G401 (cell line): ENCODE measurements around the gene SLC25A25. TPM values are rescaled to one million over a fixed set of nuclear protein-coding genes. Genes with fewer than 3 reads are reported as not detected.

Experiments
- DNase-seq: peaks from one replicate; pipeline ENCODE4 v3.0.0-alpha.2; 2015; ENCODE audit warnings: low spot score
- in situ Hi-C: cut with HindIII; loops from 2 replicates; pipeline ENCODE4 v1.10.0; 2016; ENCODE audit warnings: low sequenced_read_pairs, mixed read lengths
- total RNA-seq: library from RNA; depleted of rRNA; stranded (reverse); fragments of >200 nt; shearing (Covaris generic); gene quantifications from 2 replicates; pipeline ENCODE4 v1.2.3, GENCODE V29; 2014; rRNA removed

SLC25A25 gene
- total RNA-seq, 1 experiment from 2014 or later = 29.0 TPM

DNA sequence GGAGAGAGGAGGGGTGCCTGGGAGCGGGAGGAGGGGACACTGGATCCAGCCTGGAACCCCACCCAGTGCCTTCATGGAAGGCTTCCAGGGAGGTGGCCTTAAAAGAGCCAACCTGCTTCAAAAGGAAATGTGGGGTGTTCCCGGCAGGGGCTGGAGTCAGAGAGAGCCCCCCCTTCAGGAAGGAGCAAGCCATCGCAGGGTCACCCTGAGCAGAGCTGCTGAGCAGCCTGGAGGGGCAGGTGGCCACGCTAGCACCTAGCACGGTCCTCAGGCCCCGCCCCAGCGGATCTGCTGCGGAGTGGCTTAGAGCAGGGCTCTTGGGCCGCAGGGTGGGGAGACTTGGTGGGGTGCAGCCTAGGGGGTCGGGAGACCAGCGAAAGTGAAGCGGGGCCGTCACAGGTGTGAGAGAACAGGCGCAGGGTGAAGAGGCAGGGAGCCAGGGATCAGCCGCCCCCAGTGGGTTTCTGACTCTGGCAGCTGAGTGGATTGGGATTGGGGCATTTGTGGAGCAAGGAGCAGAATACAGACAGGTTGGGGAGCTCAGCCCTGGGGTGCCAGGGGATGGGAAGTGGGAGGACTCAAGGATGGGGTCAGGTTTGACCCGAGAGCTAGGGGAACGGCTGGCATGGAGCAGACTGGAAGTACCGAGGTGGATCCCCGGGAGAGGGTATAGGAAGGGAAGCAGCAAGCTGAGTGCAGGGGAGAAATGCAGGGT is 82.7 kb downstream of the SLC25A25 start:
- DNase-seq = no peak
- in situ Hi-C loops = no loop called here

DNA sequence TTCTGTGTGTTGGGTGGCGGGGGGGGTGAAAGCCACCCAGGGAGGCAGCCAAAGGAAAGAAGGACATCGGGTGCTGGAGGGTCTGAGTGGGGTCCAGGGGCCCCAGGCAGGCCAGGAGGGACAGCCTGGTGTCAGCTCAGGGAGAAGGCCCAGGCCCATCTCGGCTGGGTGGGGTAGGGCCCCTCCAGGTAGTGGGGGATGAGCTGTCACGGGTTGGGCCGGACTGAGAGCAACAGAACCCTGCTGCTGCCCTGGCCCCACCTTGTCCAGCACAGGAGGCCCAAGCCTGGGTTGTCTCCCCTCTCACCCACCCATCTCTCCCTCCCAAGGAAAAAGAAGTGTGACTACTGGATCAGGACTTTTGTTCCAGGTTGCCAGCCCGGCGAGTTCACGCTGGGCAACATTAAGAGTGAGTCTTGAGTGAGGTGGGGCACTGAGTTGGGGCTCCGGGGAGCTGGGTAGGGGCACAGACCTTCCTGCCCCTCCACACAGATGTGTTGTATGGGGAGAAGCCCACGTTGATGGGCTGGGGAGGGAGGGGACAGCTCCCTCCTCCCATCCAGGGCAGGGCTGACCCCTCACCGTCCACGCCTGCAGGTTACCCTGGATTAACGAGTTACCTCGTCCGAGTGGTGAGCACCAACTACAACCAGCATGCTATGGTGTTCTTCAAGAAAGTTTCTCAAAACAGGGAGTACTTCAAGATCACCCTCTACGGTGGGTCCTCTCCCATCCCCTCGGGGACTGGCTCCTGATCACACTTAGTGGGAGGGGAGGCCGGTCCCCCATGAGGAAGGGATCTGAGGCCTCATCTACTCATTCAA is 83.5 kb downstream of the SLC25A25 start:
- in situ Hi-C loops = no loop called here
- no peak for DNase-seq

DNA sequence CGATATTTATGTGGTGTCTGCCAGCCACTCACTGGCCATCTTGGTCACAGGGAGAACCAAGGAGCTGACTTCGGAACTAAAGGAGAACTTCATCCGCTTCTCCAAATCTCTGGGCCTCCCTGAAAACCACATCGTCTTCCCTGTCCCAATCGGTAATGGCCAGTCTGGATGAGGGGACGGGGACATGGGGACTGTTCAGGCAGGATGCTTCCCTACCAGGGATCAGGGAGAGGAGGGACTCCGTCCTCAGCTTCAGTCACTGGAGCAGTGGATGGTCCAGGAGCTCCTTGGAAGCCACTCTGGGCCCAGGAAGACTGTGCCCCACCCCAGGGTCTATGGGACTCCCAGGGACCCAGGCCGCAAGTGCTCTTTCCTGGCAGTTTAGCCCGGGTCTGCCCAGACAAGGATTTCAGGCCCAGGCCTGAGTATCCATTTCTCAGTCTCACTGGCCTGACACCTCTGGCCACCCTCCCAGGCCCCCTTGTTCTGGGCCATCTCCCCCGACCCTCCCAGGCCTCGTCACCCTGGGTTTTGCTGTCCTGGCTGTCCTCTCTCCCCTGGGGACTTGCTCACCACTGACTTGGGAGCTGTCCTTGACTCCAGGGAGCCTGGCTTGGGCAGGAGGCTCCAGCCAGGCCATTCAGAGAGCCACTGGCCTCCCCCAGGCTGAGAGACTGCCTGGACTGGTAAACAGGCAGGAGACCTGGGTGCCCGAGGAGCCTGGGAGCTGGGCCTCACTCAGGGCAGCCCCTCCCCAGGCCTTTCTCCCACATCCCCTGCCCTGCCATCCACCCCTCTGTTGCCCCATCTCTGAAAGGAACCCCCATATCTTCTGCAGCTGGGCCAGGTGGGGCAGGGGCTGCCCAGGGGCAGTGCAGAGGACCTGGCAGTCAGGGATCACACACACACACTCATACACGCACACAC is 84.4 kb downstream of the SLC25A25 start:
- in situ Hi-C loops = no loop called here
- DNase-seq = no peak

DNA sequence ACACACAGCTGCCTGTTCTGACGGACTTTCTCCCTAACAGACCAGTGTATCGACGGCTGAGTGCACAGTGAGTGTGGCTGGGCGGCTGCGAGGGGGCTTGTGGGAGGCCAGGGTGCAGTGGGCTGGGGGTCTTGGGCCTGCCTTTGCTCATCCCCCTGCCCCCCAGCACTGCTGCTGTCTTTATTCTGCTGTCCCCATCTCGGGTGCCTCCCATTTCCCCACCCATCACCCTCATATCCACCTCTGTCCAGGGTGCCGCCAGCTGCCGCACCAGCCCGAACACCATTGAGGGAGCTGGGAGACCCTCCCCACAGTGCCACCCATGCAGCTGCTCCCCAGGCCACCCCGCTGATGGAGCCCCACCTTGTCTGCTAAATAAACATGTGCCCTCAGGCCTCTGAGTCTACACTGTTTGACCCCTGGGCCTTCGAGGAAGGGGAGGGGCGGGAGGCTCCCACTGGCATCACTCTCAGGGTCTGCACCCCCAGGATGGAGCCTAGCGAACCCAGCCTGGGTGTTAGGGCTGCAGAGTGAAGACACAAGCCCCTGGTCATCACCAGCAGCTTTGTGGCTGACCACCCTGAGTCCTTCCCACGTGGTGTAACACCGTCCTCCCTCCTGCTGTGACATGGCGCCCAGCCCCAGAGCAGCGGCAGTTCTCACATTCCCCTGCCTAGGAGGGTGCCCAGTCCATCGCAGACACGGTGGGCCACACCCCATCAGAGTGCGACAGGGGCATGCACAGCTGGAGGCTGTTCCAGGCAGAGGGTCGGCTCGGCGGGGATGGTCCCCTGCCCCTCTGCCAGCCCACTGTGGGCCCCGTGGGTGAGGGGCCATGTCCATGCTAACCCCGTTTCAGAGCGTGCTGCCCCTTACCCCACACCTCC is 85.3 kb downstream of the SLC25A25 start:
- in situ Hi-C loops = no loop called here
- no peak for DNase-seq

DNA sequence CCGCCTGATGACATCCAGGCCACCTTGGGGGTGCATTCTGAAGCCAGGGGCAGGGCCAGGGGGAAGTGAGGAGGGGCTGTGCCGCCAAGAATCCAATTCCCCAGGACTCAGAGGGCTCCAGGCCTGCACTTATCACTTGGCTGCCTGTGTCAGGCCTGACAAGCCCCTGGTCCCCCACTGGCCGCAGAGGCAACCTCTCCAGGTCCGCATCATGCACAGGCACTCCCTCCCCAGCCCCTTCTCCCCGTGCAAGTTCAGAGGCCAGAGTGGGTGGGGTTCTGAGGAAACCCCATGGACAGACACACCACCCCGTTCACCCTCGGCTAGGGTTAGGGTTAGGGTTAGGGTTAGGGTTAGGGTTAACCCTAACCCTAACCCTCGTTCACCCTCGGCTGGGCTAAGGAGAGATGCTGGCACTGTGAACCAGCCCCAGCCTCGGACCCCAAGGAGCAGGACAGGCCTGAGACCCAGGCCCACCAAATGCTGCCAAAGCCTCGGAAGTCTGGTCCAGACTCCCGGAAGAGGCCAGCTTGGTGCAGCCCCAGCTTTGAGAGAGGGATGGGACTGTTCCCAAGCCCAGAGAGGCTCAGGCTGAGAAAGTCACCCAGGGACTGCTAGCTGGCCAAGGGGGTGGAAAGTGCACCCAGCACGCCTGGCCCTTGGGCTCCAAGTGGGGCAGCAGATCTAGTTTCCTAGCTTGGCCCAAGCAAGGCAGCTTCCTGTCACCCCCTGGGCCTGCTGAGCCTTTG is 86.1 kb downstream of the SLC25A25 start:
- in situ Hi-C loops = no loop called here
- no peak for DNase-seq

DNA sequence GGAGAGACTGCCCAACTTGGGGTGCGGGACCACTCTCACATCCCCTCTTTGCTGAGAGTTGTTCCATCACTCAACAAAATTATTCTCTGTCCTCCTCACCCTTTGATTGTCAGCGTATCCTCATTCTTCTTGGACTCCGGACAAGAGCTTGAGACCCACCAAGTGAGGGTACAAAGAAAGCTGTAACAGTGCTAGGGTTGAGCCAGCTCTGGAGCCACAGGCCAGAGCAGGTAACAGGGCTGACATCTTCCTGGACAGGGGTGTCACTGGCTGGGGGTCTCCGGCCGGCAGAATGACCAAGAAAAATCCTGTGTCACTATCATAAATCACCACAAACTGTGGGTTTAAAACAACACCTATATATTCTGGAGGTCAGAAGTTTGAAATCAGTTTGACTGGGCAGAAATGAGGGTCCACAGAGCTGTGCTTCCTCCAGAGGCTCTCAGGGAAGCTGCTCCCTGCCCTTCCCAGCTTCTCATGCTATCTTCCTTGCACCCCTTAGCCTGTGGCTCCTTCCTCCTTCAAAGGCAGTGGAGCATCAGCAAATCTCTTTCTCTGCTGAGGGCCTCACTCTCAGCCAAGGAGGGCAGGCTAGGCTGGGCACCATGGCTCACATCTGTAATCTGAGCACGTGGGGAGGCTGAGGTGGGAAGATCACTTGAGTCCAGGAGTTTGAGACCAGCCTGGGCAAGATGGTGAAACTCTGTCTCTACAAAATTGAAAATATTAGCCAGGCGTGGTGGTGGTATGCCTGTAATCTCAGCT is 87.9 kb downstream of the SLC25A25 start:
- no peak for DNase-seq
- in situ Hi-C loops = no loop called here

Other genes starting within 250 kb of the SLC25A25 start
- 2.6 and 4.4 TPM in 2 replicates for gene ENG, start 213.6 kb upstream of the SLC25A25 start, total RNA-seq
- 46.4 and 62.6 TPM in 2 replicates for gene AK1, start 190.6 kb upstream of the SLC25A25 start, total RNA-seq
- 44.8 and 73.0 TPM in 2 replicates for gene ST6GALNAC6, start 168.6 kb upstream of the SLC25A25 start, total RNA-seq
- 31.9 and 32.8 TPM in 2 replicates for gene ST6GALNAC4, start 151.2 kb upstream of the SLC25A25 start, total RNA-seq
- gene PIP5KL1, start 137.5 kb upstream of the SLC25A25 start, total RNA-seq = 0.68 and 23.4 TPM in 2 replicates
- gene DPM2, start 130.4 kb upstream of the SLC25A25 start, total RNA-seq = 17.1 and 39.0 TPM in 2 replicates
- 12.4 and 18.6 TPM in 2 replicates for gene EEIG1, start 87.2 kb upstream of the SLC25A25 start, total RNA-seq
- gene NAIF1, start 912 bp upstream of the SLC25A25 start, total RNA-seq = 5.4 and 6.6 TPM in 2 replicates
- gene PTGES2, start 59.5 kb downstream of the SLC25A25 start, total RNA-seq = 85.7 and 122 TPM in 2 replicates
- gene LCN2, start 81.2 kb downstream of the SLC25A25 start, total RNA-seq = 13.5 TPM in 1 of 2 replicates, not detected in the other
- gene BBLN, start 92.0 kb downstream of the SLC25A25 start, total RNA-seq = 121 and 125 TPM in 2 replicates
- gene CIZ1, start 123.3 kb downstream of the SLC25A25 start, total RNA-seq = 13.7 and 17.5 TPM in 2 replicates
- gene DNM1, start 135.1 kb downstream of the SLC25A25 start, total RNA-seq = 5.5 and 6.1 TPM in 2 replicates
- 32.9 and 37.9 TPM in 2 replicates for gene GOLGA2, start 207.8 kb downstream of the SLC25A25 start, total RNA-seq
- 25.9 and 31.0 TPM in 2 replicates for gene SWI5, start 208.0 kb downstream of the SLC25A25 start, total RNA-seq